ENCODE results near the gene HBP1. TPM values are rescaled to one million over a fixed set of nuclear protein-coding genes. Genes with fewer than 3 reads are reported as not detected.

Gene HBP1
- total RNA-seq, 4 donors from 2014 or later = 59.5 to 170 (median 88.3) TPM

GRCh38 chr7:107169120-107170050, 582 bp downstream of the HBP1 start:
- Histone ChIP-seq H3K36me3 (no peaks in the 10 kb centered on the region), H3K9me3 (no peaks in the 10 kb centered on the region), H3K27ac (peak overlapping the region; percentile 98), H3K4me3 (peak overlapping the region; percentile 91 to 97 (median 93)), H3K27me3 (no peaks in the 10 kb centered on the region), H3K4me1 (peaks cover 4 to 49% (median 22%) of the 10 kb centered on the region in 4 donors)
- intact Hi-C loops (cut with DNase I; ENCODE audit: low total_unique reads) = no loop called here
- peak; percentile 96 for DNase-seq
- WGBS, 2 donors (ENCODE audit: low coverage in 1 of 2) = 0% methylated on average over 37 of the region's 73 CpGs; no CpG with 5 or more reads in 1 of the 2 donors
- TF ChIP-seq CTCF (IDR thresholded peaks at IDR 0.05) (no peak), POLR2AphosphoS5 (IDR thresholded peaks at IDR 0.05) (peak; percentile 62 to 76 (median 65)), POLR2A (IDR thresholded peaks at IDR 0.05) (peak; percentile 46), EP300 (IDR thresholded peaks at IDR 0.05; ENCODE audit: low read depth) (no peak)
- in situ Hi-C loops (cut with MboI; ENCODE audit: low pct_ligation_motif_present in 1 of 4, low pct_unique_long_range_greater_than_20kb in 1 of 4, low sequenced_read_pairs in 3 of 4) = no loop called here

GRCh38 chr7:107170051-107170915, 1.5 kb downstream of the HBP1 start:
- Histone ChIP-seq H3K9me3 (no peaks in the 10 kb centered on the region), H3K27ac (peak overlapping the region; percentile 98), H3K27me3 (no peaks in the 10 kb centered on the region), H3K4me1 (peaks cover 4 to 58% (median 29%) of the 10 kb centered on the region in 4 donors), H3K36me3 (no peaks in the 10 kb centered on the region), H3K4me3 (peak overlapping the region; percentile 91 to 97 (median 93))
- in situ Hi-C loops (cut with MboI; ENCODE audit: low pct_ligation_motif_present in 1 of 4, low pct_unique_long_range_greater_than_20kb in 1 of 4, low sequenced_read_pairs in 3 of 4) (no loop called here), intact Hi-C loops (cut with DNase I; ENCODE audit: low total_unique reads) (no loop called here)
- no peak for DNase-seq
- TF ChIP-seq POLR2A (IDR thresholded peaks at IDR 0.05) (no peak), CTCF (IDR thresholded peaks at IDR 0.05) (no peak), POLR2AphosphoS5 (IDR thresholded peaks at IDR 0.05) (no peak), EP300 (IDR thresholded peaks at IDR 0.05; ENCODE audit: low read depth) (no peak)
- WGBS, 2 donors (ENCODE audit: low coverage in 1 of 2) = 8 to 10% methylated on average over 11 to 13 of the region's 13 CpGs

GRCh38 chr7:107171496-107171895, 2.7 kb downstream of the HBP1 start:
- intact Hi-C loops (cut with DNase I; ENCODE audit: low total_unique reads) (no loop called here), in situ Hi-C loops (cut with MboI; ENCODE audit: low pct_ligation_motif_present in 1 of 4, low pct_unique_long_range_greater_than_20kb in 1 of 4, low sequenced_read_pairs in 3 of 4) (no loop called here)
- Histone ChIP-seq H3K27ac (no peak overlapping the region), H3K9me3 (no peaks in the 10 kb centered on the region), H3K36me3 (no peaks in the 10 kb centered on the region), H3K4me1 (peaks cover 4 to 59% (median 29%) of the 10 kb centered on the region in 4 donors), H3K4me3 (no peak overlapping the region), H3K27me3 (no peaks in the 10 kb centered on the region)
- no peak for TF ChIP-seq EP300 (IDR thresholded peaks at IDR 0.05; ENCODE audit: low read depth)
- TF ChIP-seq CTCF (IDR thresholded peaks at IDR 0.05) = no peak
- 90 to 91% methylated on average over 7 to 12 of the region's 12 CpGs for WGBS, 2 donors (ENCODE audit: low coverage in 1 of 2)
- no peak for DNase-seq
